Measurements from ENCODE around the gene AMBN. TPM values are rescaled to one million over a fixed set of nuclear protein-coding genes. Genes with fewer than 3 reads are reported as not detected.

The AMBN gene
- total RNA-seq, 1 experiment from 2014 or later: not detected

DNA sequence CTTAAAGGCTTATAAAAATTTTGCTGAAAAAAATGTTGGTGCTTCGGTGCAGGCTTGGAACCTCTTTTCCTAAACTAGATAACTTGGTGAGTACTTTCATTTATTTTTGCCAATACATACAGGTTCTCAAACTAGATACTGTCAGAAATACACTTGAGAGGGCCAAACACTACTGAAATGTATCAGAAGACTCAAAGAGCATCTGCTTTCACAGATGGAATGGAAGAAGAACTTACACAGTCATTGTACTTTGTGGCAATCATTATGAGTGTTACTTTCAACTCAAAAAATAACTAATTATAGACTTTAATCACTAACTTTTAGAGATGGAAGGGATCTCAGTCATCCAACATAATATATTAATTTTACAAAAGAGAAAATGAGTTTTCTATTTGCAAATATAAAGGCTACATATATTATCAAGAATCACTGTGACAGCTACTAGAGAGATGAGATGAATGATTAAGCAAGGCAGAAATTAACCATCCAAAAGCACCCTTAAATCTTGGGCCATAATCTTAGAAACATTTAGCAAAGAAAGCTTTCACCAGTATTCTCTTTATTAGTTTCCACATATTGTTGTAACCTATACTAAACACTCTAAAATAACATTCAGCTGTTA, 37.5 kb downstream of the AMBN start:
- ChIA-PET RAD21 (ENCODE audit: low non-redundant PET in 1 of 2, low total read pairs in 2 of 2, uncharacterized antibody in 2 of 2, unreplicated experiment in 2 of 2) (no interaction called here), CTCF (interaction anchor here (1.1 kb wide), 1 partner anchor 22 kb away, joined by 3 read pairs; no protein-coding TSS in a partner anchor), POLR2A (no interaction called here)
- Histone ChIP-seq H3K9me3 (ENCODE audit: control insufficient read depth in 1 of 2, insufficient read depth in 1 of 2, low read depth in 1 of 2, low read length in 2 of 2) (no peaks in the 10 kb centered on the region), H3K27me3 (ENCODE audit: insufficient read depth, low read length) (no peaks in the 10 kb centered on the region), H3K4me3 (replicated peaks in 1 of 2; ENCODE audit: low read depth in 1 of 2, low read length in 2 of 2) (no peak overlapping the region), H3K36me3 (ENCODE audit: control insufficient read depth in 1 of 2, insufficient read depth in 2 of 2, low read length in 2 of 2) (no peaks in the 10 kb centered on the region), H3K4me1 (ENCODE audit: control insufficient read depth in 1 of 2, insufficient read depth in 2 of 2, low read length in 2 of 2) (peaks cover 12 to 21% of the 10 kb centered on the region in 2 experiments), H3K79me2 (ENCODE audit: insufficient read depth, low read length) (no peaks in the 10 kb centered on the region), H2AFZ (ENCODE audit: low read depth, low read length, poor library complexity, severe bottlenecking) (peak overlapping the region; percentile 13), H3K9ac (ENCODE audit: low read length) (no peak overlapping the region), H3K9me2 (ENCODE audit: insufficient read depth) (no peaks in the 10 kb centered on the region), H3K4me2 (ENCODE audit: low read length) (no peak overlapping the region), H3K27ac (ENCODE audit: low read depth, low read length) (no peak overlapping the region), H4K20me1 (ENCODE audit: insufficient read depth) (no peaks in the 10 kb centered on the region)
- DNase-seq (ENCODE audit: low read depth, low spot score) (no peak), ATAC-seq (no peak)
- TF ChIP-seq EZH2phosphoT487 (IDR thresholded peaks at IDR 0.05; ENCODE audit: borderline replicate concordance) (no peak), ZNF274 (IDR thresholded peaks at IDR 0.05; ENCODE audit: low read depth, low read length) (no peak), YY1 (IDR thresholded peaks at IDR 0.05; ENCODE audit: extremely low read depth, insufficient replicate concordance, low read depth, low read length) (no peak), JUND (IDR thresholded peaks at IDR 0.05) (no peak), POLR2AphosphoS5 (IDR thresholded peaks at IDR 0.05; ENCODE audit: low read depth, low read length) (no peak), CEBPB (IDR thresholded peaks at IDR 0.05; ENCODE audit: low read depth) (no peak), EZH2 (IDR thresholded peaks at IDR 0.05) (no peak), TCF7L2 (IDR thresholded peaks at IDR 0.05; ENCODE audit: borderline replicate concordance, extremely low read depth, insufficient read depth, insufficient read length) (no peak), SIN3A (IDR thresholded peaks at IDR 0.05; ENCODE audit: low read depth) (no peak), SP1 (IDR thresholded peaks at IDR 0.05; ENCODE audit: low read depth) (no peak), POLR2A (IDR thresholded peaks at IDR 0.05; ENCODE audit: borderline replicate concordance, extremely low read depth, insufficient read depth, insufficient read length) (no peak)
- TF ChIP-seq, protein P1, sequence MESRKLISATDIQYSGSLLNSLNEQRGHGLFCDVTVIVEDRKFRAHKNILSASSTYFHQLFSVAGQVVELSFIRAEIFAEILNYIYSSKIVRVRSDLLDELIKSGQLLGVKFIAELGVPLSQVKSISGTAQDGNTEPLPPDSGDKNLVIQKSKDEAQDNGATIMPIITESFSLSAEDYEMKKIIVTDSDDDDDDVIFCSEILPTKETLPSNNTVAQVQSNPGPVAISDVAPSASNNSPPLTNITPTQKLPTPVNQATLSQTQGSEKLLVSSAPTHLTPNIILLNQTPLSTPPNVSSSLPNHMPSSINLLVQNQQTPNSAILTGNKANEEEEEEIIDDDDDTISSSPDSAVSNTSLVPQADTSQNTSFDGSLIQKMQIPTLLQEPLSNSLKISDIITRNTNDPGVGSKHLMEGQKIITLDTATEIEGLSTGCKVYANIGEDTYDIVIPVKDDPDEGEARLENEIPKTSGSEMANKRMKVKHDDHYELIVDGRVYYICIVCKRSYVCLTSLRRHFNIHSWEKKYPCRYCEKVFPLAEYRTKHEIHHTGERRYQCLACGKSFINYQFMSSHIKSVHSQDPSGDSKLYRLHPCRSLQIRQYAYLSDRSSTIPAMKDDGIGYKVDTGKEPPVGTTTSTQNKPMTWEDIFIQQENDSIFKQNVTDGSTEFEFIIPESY (IDR thresholded peaks at IDR 0.05; ENCODE audit: extremely low read depth, insufficient replicate concordance, low read length): no peak
- TF ChIP-seq, protein P2, sequence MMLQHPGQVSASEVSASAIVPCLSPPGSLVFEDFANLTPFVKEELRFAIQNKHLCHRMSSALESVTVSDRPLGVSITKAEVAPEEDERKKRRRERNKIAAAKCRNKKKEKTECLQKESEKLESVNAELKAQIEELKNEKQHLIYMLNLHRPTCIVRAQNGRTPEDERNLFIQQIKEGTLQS (IDR thresholded peaks at IDR 0.05): no peak
- intact Hi-C loops (cut with micrococcal nuclease): no loop called here
- no TSS peak for BruUV-seq (replicated peaks)
